HG03159 (cell line): Measurements from ENCODE around the gene TH.
"Not testable (repeated sequence)": the region's sequence is repeated elsewhere in the genome, so short reads cannot be mapped to it uniquely, and the experiment has no call there.

Experiments
- ATAC-seq: cut with Tn5 transposase; IDR thresholded peaks from one replicate; pipeline ENCODE4 v1.9.1; 2021; ENCODE audit warnings: mild to moderate bottlenecking, moderate library complexity; ENCODE audit not compliant: unreplicated experiment

The TH gene

DNA sequence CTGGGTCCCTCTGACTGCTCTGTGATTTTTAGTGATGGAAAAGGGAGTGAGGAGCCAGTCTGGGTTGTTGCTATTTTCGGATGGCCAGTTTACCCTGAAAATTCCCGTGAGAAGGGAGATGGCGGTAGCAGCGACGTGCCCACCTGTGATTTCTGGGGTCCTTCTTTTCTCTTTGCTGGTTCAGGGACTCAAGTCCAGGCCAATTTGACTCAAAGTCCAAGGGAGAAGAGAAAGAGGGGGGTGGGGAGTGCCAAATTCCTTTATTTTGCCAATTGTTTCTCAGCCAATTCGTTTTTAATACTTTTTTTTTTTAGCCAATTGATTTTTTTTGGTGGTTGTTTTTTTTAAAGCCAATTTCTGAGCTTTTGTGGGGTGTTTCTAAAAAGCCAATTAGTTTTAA is 39.4 kb downstream of the TH start:
- ATAC-seq, result no peak

- ATAC-seq, result no peak
These were observed 40.0 kb downstream of the TH start for GRCh38 chr11:2131371-2132236.

DNA sequence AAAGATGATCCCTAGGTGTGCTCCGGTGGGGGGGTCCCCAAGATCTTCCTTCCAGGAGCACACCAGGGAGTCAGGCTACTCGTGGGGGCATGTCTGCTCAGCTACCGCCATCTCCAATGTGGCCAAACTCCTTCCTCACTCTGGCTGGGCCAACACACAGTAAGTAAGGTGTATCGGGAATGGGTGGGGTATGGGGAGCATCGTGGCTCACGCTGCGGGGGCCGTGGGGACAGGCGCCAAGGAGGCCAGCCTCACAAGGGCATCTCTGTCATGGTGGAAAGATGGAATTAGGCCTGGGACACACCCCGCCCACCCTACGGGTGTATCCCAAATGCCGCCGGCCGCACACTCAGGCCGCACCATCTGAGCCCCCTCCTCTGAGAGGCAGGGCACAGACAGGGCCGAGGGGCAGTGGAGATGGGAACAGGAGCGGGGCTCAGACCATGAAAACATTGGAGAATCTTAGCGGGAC is 40.7 kb downstream of the TH start:
- no peak for ATAC-seq

- no peak for ATAC-seq
These were observed 41.8 kb downstream of the TH start for GRCh38 chr11:2129699-2130366.

GRCh38 chr11:2129308-2129698 is 42.3 kb downstream of the TH start:
- no peak for ATAC-seq

- no peak for ATAC-seq
These were observed 42.9 kb downstream of the TH start for GRCh38 chr11:2128511-2129307.

GRCh38 chr11:2128130-2128510 is 43.5 kb downstream of the TH start:
- no peak for ATAC-seq

DNA sequence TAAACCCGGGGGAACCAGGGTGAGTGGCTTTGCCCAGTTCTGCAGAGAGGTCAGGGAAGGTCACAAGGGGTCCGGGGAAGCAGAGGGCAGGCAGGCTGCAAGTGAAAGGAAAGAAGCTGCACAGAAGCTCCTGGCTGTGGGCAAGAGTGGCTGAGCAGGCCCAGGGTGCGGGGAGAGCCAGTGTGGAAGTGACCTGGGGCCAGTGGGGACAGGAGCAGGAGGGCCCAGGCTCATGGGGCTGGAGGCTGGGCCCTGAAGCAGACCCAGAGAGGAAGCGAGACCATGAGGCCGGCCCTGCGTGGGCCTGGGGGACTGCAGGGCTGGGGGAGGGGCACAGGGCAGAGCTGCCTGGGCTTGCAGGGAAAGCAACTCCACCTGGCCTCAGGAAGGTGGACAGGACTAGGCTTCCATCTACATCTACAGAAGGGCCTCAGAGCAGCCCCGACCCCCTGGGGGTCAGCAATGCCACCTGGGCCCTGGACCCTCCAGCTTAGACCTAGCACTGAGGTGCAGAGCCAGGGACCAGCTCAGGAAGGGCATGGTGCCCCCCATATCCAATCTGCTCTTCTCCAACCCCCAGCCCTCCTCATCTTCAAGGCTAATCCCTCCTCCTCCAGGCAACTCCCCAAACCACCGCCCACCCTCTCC is 44.0 kb downstream of the TH start:
- no peak for ATAC-seq

DNA sequence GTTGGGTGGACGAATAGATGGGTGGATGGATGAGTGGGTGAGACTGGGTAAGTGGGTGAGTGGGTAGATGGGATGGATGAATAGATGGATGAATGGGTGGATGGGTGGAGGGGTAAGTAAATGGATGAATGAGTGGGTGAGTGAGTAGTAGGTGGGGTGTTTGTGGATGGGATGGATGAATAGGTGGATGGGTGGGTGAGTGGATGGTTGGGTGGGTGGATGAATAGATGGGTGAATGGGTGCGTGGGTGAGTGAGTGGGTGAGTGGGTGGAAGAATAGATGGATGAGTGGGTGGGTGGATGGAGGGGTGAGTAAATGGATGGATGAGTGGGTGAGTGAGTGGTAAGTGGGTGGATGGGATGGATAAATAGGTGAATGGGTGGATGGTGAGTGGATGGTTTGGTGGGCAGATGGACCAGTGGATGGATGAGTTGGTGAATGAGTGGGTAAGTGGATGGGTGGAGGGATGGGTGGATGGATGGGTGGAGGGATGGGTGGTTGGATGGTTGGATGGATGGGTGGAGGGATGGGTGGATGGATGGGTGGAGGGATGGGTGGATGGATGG is 45.0 kb downstream of the TH start:
- ATAC-seq, result no peak

GRCh38 chr11:2124736-2125484 is 46.7 kb downstream of the TH start:
- ATAC-seq, result not testable (repeated sequence)

DNA sequence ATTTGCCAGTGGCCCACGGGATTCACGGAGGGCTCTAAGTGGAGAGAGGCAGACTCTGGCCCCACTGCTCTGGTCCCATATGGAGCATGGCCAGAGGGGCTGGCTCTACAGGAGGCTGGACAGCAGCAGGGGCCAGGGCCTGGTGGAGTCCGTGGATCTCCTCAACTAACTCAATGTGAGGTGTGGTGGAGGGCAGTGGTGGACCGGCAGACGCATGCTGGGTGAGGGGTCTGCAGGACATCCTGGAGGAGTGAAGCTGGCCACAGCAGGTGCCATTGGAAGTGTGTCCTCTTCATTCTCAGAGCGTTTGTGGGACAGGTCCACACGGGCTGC is 48.0 kb downstream of the TH start:
- ATAC-seq, result no peak

GRCh38 chr11:2122907-2123627 is 48.5 kb downstream of the TH start:
- ATAC-seq, result no peak

GRCh38 chr11:2122222-2122906 is 49.3 kb downstream of the TH start:
- ATAC-seq, result no peak

- ATAC-seq, result no peak
These were observed 50.1 kb downstream of the TH start for GRCh38 chr11:2121227-2122130.

GRCh38 chr11:2120359-2121100 is 51.1 kb downstream of the TH start:
- no peak for ATAC-seq

GRCh38 chr11:2118677-2119076 is 52.9 kb downstream of the TH start:
- no peak for ATAC-seq

DNA sequence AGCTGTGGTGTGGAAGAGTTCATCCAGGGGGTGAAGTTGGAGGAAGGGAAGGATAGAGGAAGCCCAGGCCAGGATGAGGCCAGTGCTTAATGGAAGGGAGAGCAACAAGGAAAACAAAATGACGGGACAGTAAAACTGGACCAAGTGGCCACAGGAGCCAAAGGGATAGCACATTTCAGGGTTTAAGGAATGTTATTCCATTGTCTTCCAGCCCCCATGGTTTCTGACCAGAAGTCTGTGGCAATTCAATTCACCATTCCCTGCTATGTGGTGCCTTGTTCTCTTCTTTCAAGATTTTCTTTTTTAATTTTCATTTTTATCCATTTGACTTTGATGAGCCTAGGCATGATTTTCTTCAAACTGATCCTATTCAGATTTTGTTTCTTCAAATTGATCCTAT is 54.9 kb downstream of the TH start:
- ATAC-seq, result no peak
